ENCODE measurements around the gene SLC1A5.
"Not testable (repeated sequence)": the region's sequence is repeated elsewhere in the genome, so short reads cannot be mapped to it uniquely, and the experiment has no call there.

SLC1A5 gene

DNA sequence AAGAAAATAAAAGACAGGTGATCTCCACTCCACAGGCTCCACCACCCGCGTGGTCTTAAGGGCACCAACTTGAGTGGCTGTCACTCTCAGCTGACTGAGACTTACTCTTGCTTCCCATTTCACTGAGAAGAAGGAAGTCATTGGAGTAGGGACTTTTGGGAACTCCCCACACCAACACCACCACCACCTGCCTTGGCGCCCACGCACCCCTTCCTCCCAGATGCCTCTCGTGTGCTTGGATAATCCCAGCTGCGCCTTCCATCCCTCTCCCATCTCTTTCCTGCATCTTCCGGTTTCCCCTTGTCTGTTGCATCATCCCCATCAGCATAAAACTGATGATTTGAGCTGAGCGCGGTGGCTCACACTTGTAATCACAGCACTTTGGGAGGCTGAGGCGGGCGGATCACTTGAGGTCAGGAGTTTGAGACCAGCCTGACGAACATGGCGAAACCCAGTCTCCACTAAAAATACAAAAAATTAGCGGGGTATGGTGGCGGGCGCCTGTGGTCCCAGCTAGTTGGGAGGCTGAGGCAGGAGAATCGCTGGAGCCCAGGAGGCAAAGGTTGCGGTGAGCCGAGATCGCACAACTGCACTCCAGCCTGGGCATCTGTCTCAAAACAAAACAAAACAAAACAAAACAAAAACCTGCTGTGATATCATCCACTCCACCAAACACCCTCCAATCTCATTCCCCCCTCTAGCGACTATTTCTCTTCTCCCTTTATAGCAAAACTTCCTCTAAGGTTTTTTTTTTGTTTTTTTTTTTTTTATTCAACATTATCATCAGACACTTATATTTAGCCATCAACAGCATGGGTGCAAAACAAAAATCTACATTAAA lies 36.7 kb upstream of the SLC1A5 start:
- TF ChIP-seq, protein P1, sequence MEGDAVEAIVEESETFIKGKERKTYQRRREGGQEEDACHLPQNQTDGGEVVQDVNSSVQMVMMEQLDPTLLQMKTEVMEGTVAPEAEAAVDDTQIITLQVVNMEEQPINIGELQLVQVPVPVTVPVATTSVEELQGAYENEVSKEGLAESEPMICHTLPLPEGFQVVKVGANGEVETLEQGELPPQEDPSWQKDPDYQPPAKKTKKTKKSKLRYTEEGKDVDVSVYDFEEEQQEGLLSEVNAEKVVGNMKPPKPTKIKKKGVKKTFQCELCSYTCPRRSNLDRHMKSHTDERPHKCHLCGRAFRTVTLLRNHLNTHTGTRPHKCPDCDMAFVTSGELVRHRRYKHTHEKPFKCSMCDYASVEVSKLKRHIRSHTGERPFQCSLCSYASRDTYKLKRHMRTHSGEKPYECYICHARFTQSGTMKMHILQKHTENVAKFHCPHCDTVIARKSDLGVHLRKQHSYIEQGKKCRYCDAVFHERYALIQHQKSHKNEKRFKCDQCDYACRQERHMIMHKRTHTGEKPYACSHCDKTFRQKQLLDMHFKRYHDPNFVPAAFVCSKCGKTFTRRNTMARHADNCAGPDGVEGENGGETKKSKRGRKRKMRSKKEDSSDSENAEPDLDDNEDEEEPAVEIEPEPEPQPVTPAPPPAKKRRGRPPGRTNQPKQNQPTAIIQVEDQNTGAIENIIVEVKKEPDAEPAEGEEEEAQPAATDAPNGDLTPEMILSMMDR (IDR thresholded peaks at IDR 0.05; ENCODE audit: low read depth, low read length): no peak
- no peak for DNase-seq (ENCODE audit: extremely low read depth, low read depth)

DNA sequence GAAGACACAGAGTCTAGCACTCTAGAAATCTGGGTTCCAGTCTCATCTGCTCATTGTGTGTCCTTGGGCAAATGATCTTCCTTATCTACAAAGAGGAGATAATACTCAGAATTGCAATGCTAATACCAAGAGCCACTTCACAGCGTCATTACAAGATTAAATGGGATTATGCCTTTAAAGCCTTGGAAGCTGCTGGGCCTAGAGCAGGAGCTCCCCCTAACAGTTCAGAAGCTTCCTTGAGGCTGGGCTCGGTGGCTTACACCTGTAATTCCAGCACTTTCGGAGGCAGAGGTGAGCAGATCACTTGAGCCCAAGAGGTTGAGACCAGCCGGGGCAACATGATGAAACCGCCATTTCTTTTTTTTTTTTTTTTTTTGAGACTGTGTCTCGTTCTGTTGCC lies 34.7 kb upstream of the SLC1A5 start:
- TF ChIP-seq, protein P1 (IDR thresholded peaks at IDR 0.05; ENCODE audit: low read depth, low read length): no peak
- no peak for DNase-seq (ENCODE audit: extremely low read depth, low read depth)

DNA sequence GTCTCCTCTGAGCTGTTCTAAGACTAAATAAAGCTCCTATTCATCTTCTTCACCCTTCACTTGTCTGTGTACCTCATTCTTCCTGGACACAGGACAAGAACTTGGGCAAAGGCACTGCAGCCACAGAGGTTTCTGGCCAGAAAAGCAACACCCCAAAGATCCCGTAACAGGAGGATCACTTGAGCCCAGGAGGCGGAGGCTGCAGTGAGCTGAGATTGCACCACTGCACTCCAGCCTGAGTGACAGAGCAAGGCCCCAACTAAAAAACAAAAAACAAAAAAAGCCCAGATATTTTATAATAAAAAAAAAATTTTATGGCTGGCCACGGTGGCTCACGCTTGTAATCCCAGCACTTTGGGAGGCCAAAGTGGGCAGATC lies 34.0 kb upstream of the SLC1A5 start:
- not testable (repeated sequence) for DNase-seq (ENCODE audit: extremely low read depth, low read depth)

GRCh38 chr19:46821512-46822409 lies 33.4 kb upstream of the SLC1A5 start:
- no peak for DNase-seq (ENCODE audit: extremely low read depth, low read depth)
- TF ChIP-seq, protein P1 (IDR thresholded peaks at IDR 0.05; ENCODE audit: low read depth, low read length): no peak

GRCh38 chr19:46818812-46819211 lies 30.4 kb upstream of the SLC1A5 start:
- TF ChIP-seq, protein P1 (IDR thresholded peaks at IDR 0.05; ENCODE audit: low read depth, low read length): no peak
- DNase-seq (ENCODE audit: extremely low read depth, low read depth): no peak

DNA sequence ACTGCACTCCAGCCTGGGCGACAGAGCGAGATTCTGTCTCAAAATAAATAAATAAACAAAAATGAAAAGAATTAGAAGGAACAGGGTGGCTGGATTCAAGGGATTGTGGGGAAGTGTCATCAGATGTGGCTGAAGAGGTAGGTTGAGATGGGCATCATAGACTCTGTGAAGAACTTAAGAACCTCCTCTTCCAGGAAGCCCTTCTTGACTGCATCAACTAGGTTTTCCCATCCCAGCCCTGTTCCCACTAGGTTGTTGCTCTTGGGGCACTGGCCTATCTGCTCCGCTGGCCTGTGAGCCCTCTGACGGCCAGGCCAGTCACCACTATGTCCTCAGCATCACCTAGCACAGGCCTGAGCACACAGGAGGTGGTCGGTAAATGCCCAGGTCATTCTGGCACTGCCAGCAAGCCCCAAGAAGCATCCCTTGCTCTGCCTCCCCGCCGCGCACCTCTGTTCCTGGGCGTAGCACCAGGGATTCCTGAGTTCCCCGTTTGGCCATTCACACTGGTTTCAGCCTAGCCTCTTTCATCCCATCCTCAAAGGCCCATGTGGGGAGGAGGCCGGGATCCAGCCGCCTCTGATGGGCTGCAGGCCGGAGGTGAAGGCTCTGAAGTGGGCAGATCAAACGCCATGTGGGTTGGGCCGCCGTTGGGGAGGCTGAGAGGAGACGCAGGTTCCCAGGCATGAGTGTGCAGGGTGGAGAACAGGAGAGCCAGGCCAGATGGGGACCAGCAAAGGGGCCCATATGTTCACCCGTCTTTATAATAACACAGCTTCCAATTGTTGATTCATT lies 27.6 kb upstream of the SLC1A5 start:
- no peak for DNase-seq (ENCODE audit: extremely low read depth, low read depth)
- TF ChIP-seq, protein P1 (IDR thresholded peaks at IDR 0.05; ENCODE audit: low read depth, low read length): no peak

DNA sequence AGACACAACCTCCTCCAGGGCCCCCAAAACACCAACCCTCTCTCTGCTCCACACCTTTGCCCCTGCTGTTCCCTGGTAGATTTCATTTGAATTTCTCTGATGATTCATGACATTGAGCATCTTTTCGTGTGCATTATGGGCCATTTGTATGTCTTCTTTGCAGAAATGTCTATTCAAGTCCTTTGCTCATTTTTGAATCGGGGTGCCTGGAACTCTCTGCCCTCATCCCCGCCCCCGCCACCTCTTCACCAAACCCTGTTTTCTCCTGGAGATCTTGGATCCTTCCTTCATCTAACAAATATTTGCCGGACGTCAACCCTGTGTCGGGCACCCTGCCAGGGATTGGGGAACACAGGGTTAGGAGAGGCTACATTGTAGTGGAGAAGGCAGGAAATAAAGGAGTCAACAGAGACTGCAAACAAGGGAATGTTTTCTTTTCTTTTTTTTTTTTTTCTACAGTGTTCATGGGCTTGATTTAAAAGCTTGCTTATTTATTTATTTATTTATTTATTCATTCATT lies 25.5 kb upstream of the SLC1A5 start:
- TF ChIP-seq, protein P1 (IDR thresholded peaks at IDR 0.05; ENCODE audit: low read depth, low read length): no peak
- DNase-seq (ENCODE audit: extremely low read depth, low read depth): no peak
